ENCODE measurements around the gene CHST3. TPM values are rescaled to one million over a fixed set of nuclear protein-coding genes. Genes with fewer than 3 reads are reported as not detected.

Gene CHST3
- total and polyA plus RNA-seq, 9 of the 15 experiments (the other 6 are each of a cell fraction or from before 2014, with no cell fraction given), result 0.01 to 1.3 (median 0.15) TPM

GRCh38 chr10:71920540-71921323 is 43.5 kb upstream of the CHST3 start (continued):
- TF ChIP-seq EGR1 (conservative IDR thresholded peaks at IDR 0.05), result peak; percentile 43
- TF ChIP-seq RBM25 (IDR thresholded peaks at IDR 0.05; ENCODE audit: low read depth, low read length, severe bottlenecking), result no peak
- peak; percentile 88 for TF ChIP-seq C11orf30 (IDR thresholded peaks at IDR 0.05; ENCODE audit: low read depth)
- no peak for TF ChIP-seq PRDM10 (IDR thresholded peaks at IDR 0.05; ENCODE audit: partially characterized antibody)
- TF ChIP-seq ARID2 (IDR thresholded peaks at IDR 0.05), result no peak
- peak; percentile 79 for TF ChIP-seq ARID1B (IDR thresholded peaks at IDR 0.05)
- TF ChIP-seq NFYB (IDR thresholded peaks at IDR 0.05; ENCODE audit: extremely low read depth, insufficient read length), result peak; percentile 51
- no peak for TF ChIP-seq NR2C2 (CRISPR knock-in tag; IDR thresholded peaks at IDR 0.05)
- TF ChIP-seq NR2C2 (tag; IDR thresholded peaks at IDR 0.05), result peak; percentile 24; the same call in 1 of the 2 replicates
- 0 out of 2 replicates have a peak, but pooled peaks have one; percentile 15 for TF ChIP-seq ATF7 (IDR thresholded peaks at IDR 0.05)
- TF ChIP-seq MLLT1 (IDR thresholded peaks at IDR 0.05), result no peak
- peak in 1 of 2 experiments; percentile 56; a peak in 1 of 4 replicates for TF ChIP-seq ZNF639 (CRISPR knock-in tag; conservative IDR thresholded peaks at IDR 0.05 in 1 of 2, IDR thresholded peaks at IDR 0.05 in 1 of 2)
- TF ChIP-seq CREB1 (IDR thresholded peaks at IDR 0.05), result no peak
- no peak for TF ChIP-seq CREB1 (CRISPR knock-in tag; IDR thresholded peaks at IDR 0.05)
- 0 out of 2 replicates have a peak, but pooled peaks have one; percentile 9 for TF ChIP-seq ZNF354B (CRISPR knock-in tag; IDR thresholded peaks at IDR 0.05)
- TF ChIP-seq ZNF655 (CRISPR knock-in tag; IDR thresholded peaks at IDR 0.05), result no peak
- no peak for TF ChIP-seq ZNF717 (CRISPR knock-in tag; IDR thresholded peaks at IDR 0.05)
- TF ChIP-seq RBM22 (IDR thresholded peaks at IDR 0.05; ENCODE audit: low read depth, low read length, poor library complexity, severe bottlenecking), result no peak
- 0 out of 2 replicates have a peak, but pooled peaks have one; percentile 13 for TF ChIP-seq MECOM (CRISPR knock-in tag; IDR thresholded peaks at IDR 0.05)
- TF ChIP-seq RNF2 (IDR thresholded peaks at IDR 0.05), result no peak
- TF ChIP-seq ZNF76 (CRISPR knock-in tag; IDR thresholded peaks at IDR 0.05; ENCODE audit: borderline replicate concordance), result no peak
- TF ChIP-seq RB1 (IDR thresholded peaks at IDR 0.05; ENCODE audit: low read depth), result no peak

Measured in K562 (cell line).